ENCODE results near the gene SKP1. TPM values are rescaled to one million over a fixed set of nuclear protein-coding genes. Genes with fewer than 3 reads are reported as not detected.
A peak's percentile ranks its signal among the peaks of the same experiment; 100 is the strongest.
"Not testable (repeated sequence)": the region's sequence is repeated elsewhere in the genome, so short reads cannot be mapped to it uniquely, and the experiment has no call there.

The SKP1 gene
- 457 and 487 TPM in 2 replicates for total RNA-seq
- 854 TPM for polyA plus RNA-seq (2012)

- DNase-seq (ENCODE audit: low read depth), result peak; percentile 83
Measured at GRCh38 chr5:134176511-134177368, at the start of gene SKP1. SKP1 (minus strand) TSS chr5:134176950; CDS start chr5:134174022, 2,928 bp downstream.

- peak; percentile 98 for DNase-seq (ENCODE audit: low read depth)
Measured at GRCh38 chr5:134225780-134226440, 49.2 kb upstream of the SKP1 start, which contains the start of gene PPP2CA. PPP2CA (minus strand) TSS chr5:134226073; CDS start chr5:134225861, 212 bp downstream.

DNA sequence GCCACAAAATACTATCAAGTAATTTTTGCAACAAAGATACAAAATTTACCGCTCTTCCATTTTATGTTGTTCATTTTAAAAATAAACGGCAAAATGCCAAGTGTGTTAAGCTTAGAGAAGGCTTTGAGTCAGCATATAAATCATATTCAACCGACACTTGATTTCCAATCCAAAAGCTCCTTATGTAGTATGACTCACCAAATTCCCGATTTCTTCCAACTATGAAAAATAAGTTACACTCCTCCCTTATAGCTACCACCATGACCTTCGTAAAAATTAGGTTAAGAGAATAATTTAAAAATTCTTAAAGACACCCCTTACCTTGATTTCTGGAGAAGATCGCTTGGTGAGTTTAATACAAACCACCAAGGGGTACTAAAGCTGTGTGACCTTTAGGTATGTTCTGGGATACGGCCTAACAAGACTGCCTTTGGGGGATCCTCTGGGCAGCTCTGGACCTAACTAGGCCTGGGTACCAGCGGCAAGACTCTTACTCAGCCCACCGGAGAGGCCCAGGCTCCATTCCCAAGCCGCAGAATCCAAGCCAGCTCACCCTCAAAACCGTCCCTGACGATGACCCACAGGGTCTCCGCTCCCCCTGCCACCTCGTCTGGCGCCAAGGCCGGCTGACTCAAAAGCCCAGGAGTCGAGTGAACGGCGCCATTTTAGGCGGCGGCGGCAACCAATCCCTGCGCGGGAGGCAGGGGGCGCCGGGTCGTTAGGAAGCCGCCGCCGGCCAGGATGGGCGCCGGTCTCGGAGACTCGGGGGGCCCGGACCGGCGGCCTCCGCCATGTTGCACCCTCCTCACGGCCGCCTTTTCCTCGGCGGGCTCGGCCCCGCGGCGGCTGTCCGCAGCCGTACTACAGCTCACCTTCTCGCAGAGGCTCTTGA lies 48.4 kb upstream of the SKP1 start:
- DNase-seq (ENCODE audit: low read depth), result peak; percentile 75

GRCh38 chr5:134223406-134224248 lies 46.9 kb upstream of the SKP1 start:
- DNase-seq (ENCODE audit: low read depth), result no peak

DNA sequence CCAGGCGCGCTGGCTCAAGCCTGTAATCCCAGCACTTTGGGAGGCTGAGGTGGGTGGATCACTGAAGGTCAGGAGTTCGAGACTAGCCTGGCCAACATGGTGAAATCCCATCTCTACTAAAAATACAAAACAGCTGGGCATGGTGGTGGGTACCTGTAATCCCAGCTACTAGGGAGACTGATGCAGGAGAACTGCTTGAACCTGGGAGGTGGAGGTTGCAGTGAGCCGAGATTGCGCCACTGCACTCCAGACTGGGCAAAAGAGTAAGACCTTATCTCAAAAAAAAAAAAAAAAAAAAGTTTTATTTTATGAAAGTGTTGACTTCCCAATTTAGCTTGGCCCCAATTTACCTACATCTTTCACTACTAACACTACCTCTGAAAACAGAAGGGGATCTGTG lies 44.9 kb upstream of the SKP1 start:
- not testable (repeated sequence) for DNase-seq (ENCODE audit: low read depth)

- DNase-seq (ENCODE audit: low read depth), result no peak
Measured at GRCh38 chr5:134215757-134216156, 39.0 kb upstream of the SKP1 start.

DNA sequence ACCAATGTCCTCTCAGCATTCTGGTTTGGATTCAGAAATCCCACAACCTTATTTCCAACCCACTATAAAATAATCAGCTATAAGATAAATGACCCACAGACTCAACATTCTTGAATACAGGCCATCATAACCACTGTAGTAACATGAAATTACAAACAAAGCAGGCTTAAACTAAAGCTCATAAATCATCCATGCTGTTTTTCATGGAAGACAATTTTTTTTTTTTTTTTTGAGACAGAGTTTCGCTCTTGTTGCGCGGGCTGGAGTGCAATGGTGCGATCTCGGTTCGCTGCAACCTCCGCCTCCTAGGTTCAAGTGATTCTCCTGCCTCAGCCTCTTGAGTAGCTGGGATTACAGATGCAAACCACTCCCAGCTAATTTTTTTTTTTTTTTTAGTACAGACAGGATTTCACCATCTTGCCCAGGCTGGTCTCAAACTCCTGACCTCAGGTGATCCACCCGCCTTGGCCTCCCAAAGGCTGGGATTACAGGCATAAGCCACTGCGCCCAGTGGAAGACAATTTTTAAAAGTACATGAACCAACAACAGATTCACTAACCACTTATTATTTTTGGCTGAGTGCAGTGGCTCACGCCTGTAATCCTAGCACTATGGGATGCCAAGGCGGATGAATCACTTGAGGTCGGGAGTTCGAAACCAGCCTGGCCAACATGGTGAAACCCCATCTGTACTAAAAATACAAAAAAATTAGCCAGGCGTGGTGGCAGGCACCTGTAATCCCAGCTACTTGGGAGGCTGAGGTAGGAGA lies 34.7 kb upstream of the SKP1 start:
- DNase-seq (ENCODE audit: low read depth), result peak; percentile 43

GRCh38 chr5:134209477-134210245 lies 32.9 kb upstream of the SKP1 start:
- peak; percentile 10 for DNase-seq (ENCODE audit: low read depth)

- DNase-seq (ENCODE audit: low read depth), result no peak
Measured at GRCh38 chr5:134207696-134208095, 30.9 kb upstream of the SKP1 start.

DNA sequence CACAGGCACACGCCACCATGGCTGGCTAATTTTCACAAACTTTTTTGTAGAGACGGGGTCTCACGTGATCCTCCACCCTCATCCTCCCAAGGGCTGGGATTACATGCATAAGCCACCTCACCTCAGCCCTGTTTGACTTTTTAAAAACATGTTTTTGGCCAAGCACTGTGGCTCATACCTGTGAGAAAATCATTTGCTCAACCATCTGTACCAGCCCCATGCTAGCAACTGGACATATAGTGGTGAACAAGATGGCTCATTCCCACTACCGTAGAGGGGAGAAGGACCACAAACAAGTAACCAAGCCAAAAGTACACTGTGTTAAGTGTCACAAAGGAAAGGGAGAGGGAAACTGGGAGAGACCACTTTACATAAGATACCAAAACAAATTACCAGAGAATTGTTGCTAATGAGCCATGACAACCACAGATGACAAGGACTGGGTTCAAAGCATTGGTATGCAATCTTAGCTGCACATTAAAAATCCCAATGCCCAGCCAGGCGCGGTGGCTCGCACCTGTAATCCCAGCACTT lies 29.9 kb upstream of the SKP1 start:
- DNase-seq (ENCODE audit: low read depth), result no peak

- DNase-seq (ENCODE audit: low read depth), result no peak
Measured at GRCh38 chr5:134204575-134204974, 27.8 kb upstream of the SKP1 start.

DNA sequence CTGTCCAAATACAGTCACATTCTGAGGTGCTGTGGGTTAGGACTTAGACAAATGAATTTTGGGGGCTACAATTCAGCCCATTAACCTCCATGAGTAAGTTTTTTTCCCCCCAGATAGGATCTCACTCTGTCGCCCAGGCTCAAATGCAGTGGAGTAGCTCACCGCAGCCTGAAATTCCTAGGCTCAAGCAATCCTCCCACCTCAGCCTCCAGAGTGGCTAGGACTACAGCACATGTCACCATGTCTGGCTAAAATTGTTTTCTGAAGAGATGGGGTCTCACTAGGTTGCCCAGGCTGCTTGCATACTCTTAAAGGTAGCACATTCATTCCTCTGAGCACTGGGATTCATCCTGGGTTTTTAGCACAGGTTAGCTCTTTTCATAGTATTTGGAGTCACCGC lies 26.9 kb upstream of the SKP1 start:
- DNase-seq (ENCODE audit: low read depth), result no peak

DNA sequence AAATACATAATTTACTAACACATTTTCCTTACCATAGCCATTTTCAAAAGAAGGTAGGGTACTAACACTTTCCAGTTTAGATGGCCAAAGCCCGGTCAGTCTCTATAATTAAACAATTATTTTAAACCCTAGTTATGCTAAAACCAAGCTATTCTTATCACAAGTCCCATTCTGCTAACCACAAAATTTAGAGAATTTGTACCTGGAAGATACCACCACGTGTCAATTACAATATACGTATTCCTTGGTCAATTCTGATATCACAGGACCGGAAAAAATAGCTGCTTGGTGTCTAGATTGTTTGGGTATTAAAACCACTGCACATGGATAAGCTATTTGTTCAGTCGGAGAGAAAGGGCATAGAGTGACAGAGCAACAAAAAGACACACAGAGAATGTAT lies 18.9 kb upstream of the SKP1 start:
- peak; percentile 71 for DNase-seq (ENCODE audit: low read depth)

GRCh38 chr5:134189031-134189430 lies 12.3 kb upstream of the SKP1 start:
- DNase-seq (ENCODE audit: low read depth), result no peak

- DNase-seq (ENCODE audit: low read depth), result peak; percentile 56
Measured at GRCh38 chr5:134188092-134188491, 11.3 kb upstream of the SKP1 start.

DNA sequence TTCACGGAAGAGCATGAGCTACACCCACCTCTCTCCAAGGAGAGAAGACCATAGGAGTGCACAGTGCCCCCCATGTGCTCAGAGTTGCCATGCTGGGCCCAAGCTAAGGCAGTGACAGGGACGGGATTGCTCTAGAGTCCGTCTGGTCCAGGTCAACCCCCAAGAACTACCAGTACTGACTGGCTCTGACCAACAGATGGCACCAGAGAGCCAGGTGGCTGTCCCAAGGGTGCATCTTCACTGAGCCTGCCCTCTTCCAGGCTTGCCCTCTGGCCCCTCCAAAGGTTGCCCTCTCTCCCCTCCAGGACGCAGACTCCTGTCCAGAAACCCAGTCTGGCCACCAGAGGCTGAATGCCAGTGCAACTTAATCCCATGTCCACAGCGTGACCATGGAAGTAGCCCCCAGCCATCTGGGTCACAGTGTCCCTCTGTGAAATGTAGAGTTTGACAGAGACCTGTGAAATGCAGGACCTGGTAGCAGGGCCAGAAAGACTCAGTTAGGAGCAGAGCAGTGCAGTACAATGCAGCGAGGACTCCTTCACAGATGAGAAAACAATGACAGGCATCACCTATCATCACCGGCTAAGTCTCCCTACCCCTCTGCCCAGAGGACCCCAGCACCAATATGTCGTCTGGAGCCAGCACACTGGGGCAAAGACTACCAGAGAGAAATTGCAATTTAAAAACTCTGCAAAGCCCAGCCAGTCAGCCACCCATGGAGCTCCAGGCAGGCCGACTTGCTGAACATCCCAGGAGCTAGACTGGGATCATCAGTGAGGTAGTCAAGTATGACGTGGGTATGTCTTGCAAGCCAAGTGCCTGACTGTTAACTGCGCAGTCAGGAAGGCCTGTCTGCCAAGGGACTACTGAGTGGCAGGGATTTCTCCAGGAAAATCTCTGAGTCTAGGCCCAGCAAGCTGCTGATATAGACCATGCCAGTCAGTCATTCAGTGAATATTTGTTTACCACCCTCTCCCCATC lies 7.7 kb upstream of the SKP1 start:
- peak; percentile 78 for DNase-seq (ENCODE audit: low read depth)

DNA sequence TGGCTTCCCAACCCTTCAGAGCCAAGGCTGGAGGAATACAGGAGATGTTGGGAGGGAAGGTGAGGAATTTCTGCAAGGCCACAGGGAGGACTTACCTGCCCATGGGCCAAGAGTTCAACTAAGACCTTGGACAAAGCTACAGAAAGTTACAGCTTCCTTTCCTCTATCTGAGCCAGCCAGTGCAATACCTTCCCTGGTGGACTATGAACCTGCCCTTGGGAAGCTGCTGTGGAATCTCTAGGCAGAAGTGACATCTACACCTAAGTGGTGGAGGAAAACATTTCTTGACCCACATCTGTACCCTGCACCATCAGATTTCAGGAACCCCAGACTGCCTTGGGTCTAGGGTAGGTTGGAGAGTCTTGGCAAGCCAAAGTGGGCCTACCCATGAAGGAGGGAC lies 6.7 kb upstream of the SKP1 start:
- no peak for DNase-seq (ENCODE audit: low read depth)

DNA sequence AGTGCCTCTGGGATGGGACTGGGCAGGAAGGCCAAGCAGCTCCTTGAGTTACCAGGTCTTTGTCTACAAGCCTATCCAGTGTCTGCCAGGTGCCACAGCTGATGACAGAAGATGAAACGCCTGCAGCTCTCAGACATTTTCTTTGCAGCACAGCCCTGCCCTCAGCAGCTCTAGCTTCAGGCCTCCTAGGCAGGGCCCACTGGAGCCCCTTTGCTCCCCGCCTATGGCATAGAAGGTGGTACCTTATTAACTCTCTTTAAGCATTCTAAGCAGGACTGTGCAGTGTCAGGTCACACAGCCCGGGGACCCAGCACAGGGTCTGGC lies 1.3 kb upstream of the SKP1 start:
- DNase-seq (ENCODE audit: low read depth), result no peak
